Bone marrow (tissue), 2 donors: ENCODE results near the gene NKX6-1.

ENCODE experiments used
- DNase-seq, 2 donors: peaks; one replicate each; lab custom pipeline; 2025; lab: John Stamatoyannopoulos, UW

NKX6-1 gene

GRCh38 chr4:84498935-84499623, at the start of gene NKX6-1:
Gene NKX6-1, minus strand, starts transcription at chr4:84499292. Its CDS starts 1,064 bp downstream, at chr4:84498228.
- DNase-seq = no peak

GRCh38 chr4:84547211-84547610, 48.1 kb upstream of the NKX6-1 start:
- DNase-seq = no peak

GRCh38 chr4:84545093-84545492, 46.0 kb upstream of the NKX6-1 start:
- no peak for DNase-seq

- no peak for DNase-seq
These were observed 36.8 kb upstream of the NKX6-1 start for GRCh38 chr4:84535901-84536300.

GRCh38 chr4:84531689-84532088, 32.6 kb upstream of the NKX6-1 start:
- DNase-seq = no peak

- no peak for DNase-seq
These were observed 31.8 kb upstream of the NKX6-1 start for GRCh38 chr4:84530871-84531270.

GRCh38 chr4:84530454-84530853, 31.4 kb upstream of the NKX6-1 start:
- no peak for DNase-seq

- DNase-seq = no peak
These were observed 30.2 kb upstream of the NKX6-1 start for GRCh38 chr4:84529169-84529751.

GRCh38 chr4:84527391-84527790, 28.3 kb upstream of the NKX6-1 start:
- DNase-seq = no peak

- DNase-seq = no peak
These were observed 16.0 kb upstream of the NKX6-1 start for GRCh38 chr4:84515075-84515474.

- DNase-seq = no peak
These were observed 13.2 kb upstream of the NKX6-1 start for GRCh38 chr4:84512277-84512676.

GRCh38 chr4:84511703-84512102, 12.6 kb upstream of the NKX6-1 start:
- no peak for DNase-seq

- DNase-seq = no peak
These were observed 8.8 kb upstream of the NKX6-1 start for GRCh38 chr4:84507941-84508340.

- no peak for DNase-seq
These were observed 5.7 kb upstream of the NKX6-1 start for GRCh38 chr4:84504821-84505220.

GRCh38 chr4:84503495-84504437, 4.7 kb upstream of the NKX6-1 start:
- DNase-seq = peak in 1 of 2 donors; percentile 47

GRCh38 chr4:84502955-84503373, 3.9 kb upstream of the NKX6-1 start:
- DNase-seq = no peak

- DNase-seq = no peak
These were observed 3.4 kb upstream of the NKX6-1 start for GRCh38 chr4:84502333-84502954.

GRCh38 chr4:84501721-84502267, 2.7 kb upstream of the NKX6-1 start:
- no peak for DNase-seq

GRCh38 chr4:84501202-84501503, 2.1 kb upstream of the NKX6-1 start:
- DNase-seq = no peak

GRCh38 chr4:84500386-84501201, 1.5 kb upstream of the NKX6-1 start:
- no peak for DNase-seq

GRCh38 chr4:84499624-84499982, 511 bp upstream of the NKX6-1 start:
- no peak for DNase-seq
